HUDEP-2 (cell line): Measurements from ENCODE around the gene AP2B1.
A peak's percentile ranks its signal among the peaks of the same experiment; 100 is the strongest.
"Not testable (repeated sequence)": the region's sequence is repeated elsewhere in the genome, so short reads cannot be mapped to it uniquely, and the experiment has no call there.

Experiments
- DNase-seq, 76 experiments: peaks; one replicate each; lab custom pipeline; 2025; ENCODE audit not compliant: unreplicated experiment in 76 of 76; lab: John Stamatoyannopoulos, UW

The AP2B1 gene

DNA sequence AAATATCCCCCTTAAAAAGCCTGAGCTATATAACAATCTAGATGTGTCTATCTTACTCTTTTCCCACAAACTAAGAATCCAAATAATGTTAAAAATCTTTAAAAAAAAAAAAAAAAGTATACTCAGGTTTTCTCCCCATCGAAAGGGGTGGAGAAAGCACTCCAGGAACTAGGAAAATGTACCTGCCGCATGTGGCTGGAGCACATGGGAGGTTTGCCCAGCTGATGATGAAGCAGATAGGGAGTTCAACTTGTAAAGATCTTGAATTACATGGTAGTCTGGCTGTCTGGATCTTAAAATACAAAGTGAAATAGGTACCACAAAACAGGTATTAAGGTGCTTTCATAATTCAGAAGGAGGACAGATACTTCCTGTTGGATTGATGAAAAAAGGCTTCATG is 17.7 kb upstream of the AP2B1 start:
- DNase-seq: peak in 3 of 76 experiments; percentile 17 to 33 (median 30)

DNA sequence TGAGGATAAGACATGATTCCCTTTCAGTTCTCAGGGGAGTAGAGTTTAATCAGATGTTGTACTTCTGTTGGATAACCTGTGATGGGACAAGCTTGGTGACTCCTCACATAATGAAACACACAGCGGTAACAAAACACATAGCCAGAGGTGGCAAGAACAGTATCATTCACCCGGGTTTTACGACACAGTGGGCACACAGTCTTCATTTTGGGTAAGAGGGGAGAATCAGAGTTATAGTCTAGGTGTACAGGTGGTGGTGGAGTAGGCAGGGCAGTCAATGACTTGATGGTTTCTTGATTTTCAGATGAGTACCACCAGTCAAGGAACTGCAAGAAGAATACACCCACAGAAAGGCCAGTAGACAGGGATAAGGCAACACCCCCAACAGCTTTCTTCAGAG is 11.4 kb upstream of the AP2B1 start:
- peak in 1 of 76 experiments; percentile 20 for DNase-seq

DNA sequence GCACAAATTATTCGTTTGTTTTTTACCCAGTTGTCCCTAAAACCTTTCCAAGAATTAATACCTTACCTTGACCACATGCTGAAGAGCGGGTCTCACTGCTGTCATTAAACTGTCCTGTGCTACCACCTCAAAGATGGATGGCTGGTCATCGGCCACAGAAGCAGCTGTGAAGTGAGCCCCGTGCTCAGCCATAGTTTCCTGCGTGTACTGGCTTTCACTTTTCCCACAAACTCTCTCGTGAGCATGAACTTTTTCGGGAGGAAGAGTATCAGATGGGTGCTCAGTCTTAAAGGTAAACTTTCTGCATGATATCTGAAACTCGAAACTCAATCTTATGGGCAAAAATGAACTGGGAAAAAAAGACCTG is 9.3 kb upstream of the AP2B1 start:
- peak in 4 of 76 experiments; percentile 5 to 39 (median 36) for DNase-seq

DNA sequence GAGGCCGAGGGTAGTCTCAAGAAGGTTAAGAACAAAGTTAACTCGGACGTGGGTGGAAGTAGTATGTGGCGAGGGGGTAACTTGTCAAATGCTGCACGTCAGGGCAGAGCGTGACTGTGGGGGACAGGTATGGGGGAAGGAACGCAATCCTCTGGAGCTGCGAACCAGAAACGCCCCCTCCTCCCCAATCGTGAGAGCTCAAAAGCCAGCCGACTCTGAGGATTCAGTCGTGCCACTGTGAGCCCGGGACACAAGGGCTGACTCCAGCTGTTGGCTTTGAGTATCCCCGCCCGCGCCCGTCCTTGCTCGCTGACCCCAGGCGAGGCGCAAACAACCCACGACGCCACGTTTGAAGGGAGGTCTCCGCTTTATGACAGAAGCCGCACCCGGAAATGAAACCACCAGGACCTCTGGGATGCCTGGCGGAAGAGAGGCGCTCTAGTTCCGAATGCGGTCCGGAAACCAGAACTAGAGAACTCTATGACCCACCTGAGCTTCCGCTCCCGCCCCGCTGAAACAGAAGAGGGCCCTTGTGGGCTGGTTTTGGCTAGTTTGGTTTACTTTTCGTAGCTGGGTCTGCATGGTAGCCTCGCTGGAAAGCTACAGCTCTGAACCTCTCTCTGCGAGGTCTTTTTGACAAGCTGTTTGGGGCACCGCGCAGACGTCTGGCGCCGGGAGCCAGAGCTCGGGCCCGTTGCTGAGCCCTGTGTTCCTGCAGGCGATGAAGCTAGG is 8.8 kb upstream of the AP2B1 start, which contains the start of gene PEX12:
PEX12 (minus strand) TSS at position 375 of the 732 bp plus-strand sequence. CDS start 550 bp downstream, outside the sequence.
- peak; percentile 13 to 97 (median 83) for DNase-seq

DNA sequence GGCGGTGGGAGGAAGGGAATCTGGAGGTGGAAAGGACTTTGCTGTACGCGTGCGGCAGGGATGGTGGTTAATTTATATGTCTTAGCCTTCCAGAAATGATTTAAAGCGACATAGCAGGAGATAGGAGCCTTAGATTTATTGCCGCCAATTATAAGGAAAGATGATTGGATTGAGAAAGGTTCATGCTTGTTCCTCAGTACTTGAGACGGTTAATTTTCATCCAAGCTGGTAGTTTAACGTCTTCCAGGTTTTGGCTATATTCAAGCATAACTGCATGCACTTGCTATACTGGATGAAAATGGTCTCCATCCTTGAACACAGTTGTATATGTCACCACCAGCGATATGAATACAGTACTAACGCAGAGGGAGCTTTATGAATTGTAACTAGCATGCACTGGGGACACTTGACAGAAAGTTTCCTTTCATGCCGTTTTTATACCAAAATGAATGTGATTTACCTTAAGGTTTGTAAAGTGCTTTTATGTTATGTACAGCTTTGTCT is 8.1 kb upstream of the AP2B1 start:
- peak in 2 of 76 experiments; percentile 12 to 36 for DNase-seq

DNA sequence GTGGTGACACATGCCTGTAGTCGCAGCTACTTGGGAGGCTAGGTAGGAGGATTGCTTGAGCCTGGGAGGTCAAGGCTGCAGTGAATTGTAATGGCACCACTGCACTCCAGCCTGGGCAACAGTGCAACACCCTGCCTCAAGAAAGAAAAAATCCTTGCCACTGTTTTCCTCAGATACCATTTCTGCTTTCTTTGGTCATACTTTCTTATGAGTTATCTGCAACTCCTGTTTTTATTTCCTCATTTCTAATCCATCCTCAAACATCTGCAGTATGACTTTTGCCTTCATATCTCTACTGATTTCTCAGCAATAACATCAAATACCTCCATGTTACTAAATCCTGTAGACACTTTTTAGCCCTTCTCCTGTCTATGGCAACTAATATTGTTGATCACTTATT is 3.1 kb upstream of the AP2B1 start:
- no peak for DNase-seq

DNA sequence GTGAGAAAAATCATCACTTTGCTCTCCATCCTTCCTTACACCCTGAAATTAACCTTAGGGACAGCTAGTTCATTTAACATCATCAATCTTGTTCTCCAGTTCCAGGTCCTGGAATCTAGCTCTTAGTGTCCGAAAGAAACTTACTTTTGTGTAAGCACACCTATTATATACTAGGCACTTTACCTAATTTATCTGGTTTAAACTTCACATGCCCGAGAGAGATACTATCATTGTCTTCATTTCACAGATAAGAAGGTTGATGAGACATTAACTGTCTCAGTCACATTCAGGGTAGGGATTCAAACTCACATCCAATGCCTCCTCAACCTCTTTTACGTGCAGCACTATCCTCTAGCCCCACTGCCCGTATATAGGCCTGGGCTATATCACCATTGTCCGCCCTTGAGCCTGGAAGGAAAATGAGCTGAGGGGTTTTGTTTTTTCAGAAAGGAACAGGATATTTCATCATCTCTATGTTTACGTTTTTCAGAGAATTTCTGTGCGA is 501 bp upstream of the AP2B1 start:
- peak in 1 of 76 experiments; percentile 40 for DNase-seq

DNA sequence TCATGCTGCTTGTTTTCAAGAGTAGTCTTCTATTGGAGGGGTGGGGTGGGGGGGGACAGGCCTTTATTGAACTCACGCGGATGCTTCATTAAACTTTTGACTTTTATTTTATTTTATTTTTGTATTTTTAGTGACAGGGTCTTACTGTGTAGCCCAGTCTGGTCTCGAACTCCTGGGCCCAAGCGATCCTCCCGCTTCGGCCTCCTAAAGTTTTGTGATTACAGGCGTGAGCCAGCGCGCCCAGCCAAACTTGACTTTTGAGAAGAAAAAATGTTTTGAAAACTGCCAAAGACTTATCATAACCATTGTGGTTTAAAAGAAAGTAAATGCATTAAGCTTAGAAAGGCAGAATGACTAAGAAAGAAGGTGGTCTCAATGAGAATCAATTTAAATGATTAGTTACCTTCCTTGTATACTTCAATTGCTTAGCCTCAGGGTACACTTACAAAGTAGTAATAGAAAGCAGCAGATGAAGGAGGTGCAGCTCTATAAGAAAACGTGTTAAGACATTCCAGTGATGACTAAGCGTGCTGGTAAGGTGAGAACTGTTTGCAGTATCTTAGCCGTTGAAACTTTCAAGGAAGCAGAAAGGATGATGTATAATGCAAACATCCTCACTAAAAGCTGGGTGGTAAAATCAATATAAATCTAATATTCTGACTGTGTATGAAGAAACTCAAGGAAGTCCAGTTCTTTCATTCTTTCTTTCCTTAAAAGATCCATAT is 1.2 kb downstream of the AP2B1 start:
- DNase-seq: peak in 2 of 76 experiments; percentile 16 to 21

DNA sequence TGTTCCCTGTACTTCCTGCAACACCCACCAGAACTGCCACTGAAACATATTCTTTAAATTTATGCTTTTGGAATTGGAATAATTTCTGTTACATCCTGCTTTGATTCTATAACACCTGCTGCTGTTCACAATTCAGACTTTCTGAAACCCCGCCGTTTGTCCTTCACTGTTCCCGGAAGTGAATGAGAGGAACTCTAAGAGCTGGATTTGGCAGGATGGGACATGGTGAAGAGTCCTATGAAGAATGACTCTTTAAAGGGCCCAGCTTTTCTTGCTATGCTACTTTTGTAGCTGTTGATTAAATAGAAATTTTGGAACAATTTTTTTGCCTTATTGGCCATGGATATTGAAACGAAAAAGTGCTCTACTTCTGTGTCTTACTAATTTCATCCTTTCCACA is 8.9 kb downstream of the AP2B1 start:
- DNase-seq: no peak

DNA sequence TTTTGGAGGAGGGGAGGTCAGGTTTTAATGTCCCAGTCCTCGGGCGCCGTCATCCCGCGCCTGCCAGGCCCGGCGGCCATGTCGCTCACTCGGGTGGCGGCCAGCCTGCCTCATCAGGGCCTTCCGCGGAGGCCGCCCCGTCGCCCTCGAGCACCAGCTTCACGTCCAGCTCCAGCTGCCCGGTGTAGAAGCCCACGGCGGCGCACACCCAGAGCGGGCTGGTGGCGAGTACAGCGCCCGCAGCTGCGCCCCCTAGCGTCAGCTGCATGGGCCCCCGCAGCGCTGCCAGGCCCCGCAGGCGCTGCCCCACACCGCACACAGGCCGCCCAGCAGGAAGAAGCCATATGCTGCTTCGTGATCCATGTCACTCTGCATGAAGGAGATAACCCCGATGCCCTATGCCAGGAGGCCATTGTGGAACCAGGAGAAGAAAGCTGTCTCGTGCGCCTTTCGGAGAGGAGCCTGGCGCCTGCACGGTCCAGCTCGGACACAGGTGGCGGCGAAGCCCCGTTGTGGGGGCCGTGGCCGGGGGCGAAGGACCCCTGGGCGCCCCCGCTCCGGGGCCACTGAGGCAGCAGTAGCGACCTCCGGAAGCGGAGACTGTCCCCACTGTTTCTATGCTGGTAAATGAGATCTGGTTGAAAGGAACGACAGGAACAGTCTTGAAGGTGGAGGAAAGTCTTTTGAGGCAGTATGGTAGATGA is 9.6 kb downstream of the AP2B1 start:
- DNase-seq: no peak

DNA sequence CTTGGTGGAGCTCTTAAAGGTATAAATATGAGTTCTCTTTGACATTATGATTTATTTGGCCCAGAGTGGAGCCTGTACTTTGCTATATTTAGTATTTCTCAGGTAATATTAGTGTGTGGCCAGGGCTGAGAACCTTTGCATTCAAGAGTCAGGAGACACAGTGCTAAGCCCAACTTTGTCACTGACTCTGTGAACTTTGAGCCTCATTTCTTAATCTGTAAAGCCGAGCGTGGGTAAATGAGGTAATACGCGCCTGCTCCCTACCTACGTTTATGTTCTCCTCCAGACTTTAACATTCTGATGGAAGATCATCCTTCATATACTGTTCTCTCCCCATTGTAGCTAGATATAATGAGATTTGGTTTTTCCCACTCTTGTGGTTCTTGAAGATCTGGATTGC is 10.5 kb downstream of the AP2B1 start:
- no peak for DNase-seq

DNA sequence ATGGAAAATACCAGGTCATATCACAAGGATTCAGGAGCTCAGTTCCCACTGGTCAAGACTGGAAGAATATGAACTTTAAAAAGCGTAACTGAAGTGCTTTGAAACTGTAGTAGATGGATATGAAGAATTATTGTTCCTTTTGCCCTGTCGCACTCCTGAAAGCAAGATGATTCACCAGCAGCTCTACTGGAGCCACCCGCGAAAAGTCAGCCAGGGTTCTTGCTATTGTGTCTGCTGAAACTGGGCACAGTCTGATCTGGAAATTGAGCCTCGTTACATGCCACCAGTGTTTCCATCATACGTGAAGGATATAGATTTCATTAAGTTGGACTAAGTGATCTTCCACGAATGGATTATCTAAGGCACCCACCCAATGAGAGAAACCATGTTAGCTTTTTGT is 16.6 kb downstream of the AP2B1 start:
- DNase-seq: no peak

DNA sequence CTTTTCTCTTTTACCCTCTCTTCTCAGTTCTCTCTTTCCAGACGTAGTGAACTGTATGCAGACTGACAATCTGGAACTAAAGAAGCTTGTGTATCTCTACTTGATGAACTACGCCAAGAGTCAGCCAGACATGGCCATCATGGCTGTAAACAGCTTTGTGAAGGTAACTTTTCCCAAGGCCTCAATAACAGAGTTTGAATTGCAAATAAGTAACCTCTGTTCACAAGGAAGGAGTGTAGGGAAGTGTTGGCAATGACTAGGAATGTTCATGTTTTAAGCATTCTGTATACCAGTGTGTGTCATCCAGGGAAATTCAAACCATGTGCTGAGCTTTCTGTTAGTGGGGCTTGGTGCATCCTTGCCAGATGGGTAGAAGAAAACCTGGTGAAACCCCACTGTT is 18.6 kb downstream of the AP2B1 start:
- DNase-seq: no peak

DNA sequence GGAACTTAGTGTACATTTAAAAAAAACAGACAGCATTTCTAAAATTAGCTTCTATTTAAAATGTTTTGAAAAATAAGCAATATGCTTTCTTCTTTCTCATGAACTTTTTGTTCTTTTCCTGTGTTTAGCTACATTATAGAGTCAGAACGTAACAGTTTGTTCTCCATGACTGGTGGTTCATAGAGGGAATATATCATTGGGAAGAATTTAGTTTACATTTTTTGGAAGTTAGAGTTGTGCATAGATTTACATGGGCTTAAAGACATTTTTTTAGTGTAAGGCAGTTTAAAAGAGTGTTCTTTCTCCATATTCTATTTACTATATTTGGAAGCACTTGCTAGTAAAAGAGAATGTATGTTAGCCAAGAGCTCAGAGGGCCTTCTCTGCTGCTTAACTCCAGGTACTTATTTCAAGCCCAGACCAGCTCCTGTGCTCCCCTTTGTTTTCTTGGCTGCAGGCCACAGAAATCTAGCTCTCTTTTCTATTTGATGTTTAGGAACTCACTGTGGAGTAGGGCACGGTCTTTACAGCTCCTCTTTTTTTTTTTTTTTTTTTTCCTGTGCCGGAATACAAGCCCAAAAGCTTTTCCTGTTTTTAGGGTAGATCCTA is 20.2 kb downstream of the AP2B1 start:
- DNase-seq: no peak

DNA sequence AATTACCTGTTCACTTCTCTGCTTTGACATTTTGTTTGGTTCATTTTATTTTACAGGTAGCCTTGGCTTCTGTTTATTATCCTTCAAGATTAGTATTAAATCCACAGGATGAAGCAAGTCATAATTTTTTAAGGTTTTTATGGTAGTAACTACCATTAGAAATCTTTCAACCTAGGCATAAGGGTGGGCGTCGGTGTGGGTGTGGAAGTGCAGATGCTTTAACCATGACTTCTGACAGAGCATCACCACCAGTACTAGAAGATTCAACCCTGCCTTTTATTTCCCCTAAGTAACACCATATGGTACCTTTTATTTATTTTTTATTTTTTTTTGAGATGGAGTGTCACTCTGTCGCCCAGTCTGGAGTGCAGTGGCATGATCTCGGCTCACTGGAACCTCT is 22.7 kb downstream of the AP2B1 start:
- no peak for DNase-seq

DNA sequence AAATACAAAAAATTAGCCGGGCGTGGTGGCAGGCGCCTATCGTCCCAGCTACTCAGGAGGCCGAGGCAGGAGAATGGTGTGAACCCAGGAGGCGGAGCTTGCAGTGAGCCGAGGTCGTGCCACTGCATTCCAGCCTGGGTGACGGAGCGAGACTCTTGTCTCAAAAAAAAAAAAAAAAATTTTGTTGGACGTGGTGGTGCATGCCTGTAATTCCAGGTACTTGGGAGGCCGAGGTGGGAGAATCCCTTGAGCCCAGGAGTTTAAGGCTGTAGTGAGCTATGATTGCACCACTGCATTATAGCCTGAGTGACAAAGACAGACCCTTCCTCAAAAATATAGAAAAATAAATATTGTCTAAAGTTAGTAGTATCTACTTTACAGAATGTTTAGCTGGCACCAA is 23.6 kb downstream of the AP2B1 start:
- not testable (repeated sequence) for DNase-seq

DNA sequence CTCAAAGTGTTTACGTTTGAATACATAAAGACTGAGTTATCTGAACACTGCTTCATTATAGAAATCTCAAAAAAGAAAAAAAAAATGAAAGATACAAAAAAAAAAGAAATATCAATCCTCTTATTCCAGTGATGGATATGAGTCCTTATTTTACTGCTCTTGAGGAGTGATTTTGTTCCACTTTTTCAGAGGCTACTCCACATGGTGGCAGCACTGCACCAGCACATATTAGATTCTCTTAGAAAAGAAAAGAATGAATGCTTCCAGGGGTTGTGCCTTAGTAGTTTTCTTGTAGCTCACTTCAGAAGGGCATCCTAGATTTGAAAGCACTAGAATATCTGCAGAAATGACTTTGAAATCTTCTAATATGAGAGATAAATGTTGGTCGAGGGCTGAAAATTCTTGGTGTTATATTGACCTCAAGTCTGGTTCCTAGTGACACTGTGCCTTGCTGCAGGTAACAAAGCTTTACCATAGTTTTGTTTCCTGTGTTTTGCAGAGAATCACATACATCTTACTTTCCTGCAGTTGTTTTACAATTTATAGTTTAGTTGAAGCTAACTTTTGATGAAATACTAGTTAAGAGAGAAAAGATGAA is 25.9 kb downstream of the AP2B1 start:
- peak in 30 of 76 experiments; percentile 3 to 45 (median 16) for DNase-seq

DNA sequence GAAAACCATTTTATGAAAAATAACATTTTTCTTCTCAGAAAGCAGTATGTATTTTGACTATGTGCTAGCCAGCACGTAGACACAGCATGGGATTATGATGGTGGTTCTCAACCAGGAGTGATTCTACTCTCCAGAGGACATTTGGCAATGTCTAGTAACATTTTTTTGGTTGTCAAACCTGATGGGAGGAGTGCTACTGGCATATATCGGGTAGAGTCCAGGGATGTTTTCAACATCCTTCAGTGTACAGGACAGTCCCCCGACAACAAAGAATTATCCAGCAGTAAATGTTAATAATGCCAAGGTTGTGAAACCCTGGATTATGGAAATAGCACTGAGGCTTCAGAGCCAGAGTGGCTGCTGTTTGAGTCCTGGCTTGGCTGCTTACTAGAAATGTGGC is 27.7 kb downstream of the AP2B1 start:
- no peak for DNase-seq

DNA sequence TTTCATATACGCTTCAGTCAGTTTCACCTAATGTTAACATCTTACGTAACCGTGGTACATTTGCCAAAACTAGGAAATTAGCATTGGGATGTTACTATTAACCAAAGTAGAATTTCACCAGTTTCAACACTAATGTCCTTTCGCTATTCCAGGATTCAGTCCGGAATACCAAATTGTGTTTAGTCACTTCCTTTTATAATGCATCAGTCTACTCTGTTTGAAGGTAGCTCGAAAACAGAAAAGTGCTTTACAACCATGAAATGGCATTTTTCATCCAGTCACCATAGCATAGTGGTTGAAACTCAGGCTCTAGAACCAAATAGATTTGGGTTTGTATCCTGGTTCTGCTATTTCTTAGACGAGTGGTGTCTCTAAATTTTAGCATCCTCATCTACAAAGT is 29.4 kb downstream of the AP2B1 start:
- DNase-seq: no peak

DNA sequence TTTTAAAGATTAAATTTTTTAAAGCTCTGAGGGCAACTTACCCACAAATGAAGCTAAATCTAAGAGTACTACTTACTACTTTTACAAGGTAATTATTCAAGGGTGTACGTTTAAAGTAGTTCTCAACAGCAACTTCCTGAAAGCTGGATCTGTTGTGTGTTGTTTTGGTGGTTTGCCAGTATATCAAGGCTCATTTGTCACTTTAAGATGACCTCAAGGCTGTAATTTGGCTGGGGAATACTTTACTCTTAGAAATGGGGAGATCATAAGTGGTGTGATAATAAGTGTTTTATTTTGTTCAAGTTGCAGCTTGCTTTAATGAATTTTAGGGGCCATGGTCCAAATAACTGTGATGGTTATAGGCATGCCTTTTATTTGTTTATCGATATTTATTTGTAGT is 30.4 kb downstream of the AP2B1 start:
- DNase-seq: peak in 3 of 76 experiments; percentile 0 to 14 (median 9)
